ENCODE data around the gene GPLD1.
"Not testable (repeated sequence)": the region's sequence is repeated elsewhere in the genome, so short reads cannot be mapped to it uniquely, and the experiment has no call there.

GPLD1 gene

GRCh38 chr6:24489470-24489869 is at the start of gene GPLD1:
TSS of gene GPLD1 (minus strand) at chr6:24489578. CDS start at chr6:24489511, 67 bp downstream.
- no peak for DNase-seq

GRCh38 chr6:24537771-24538385 is 48.5 kb upstream of the GPLD1 start:
- no peak for DNase-seq

- no peak for DNase-seq
Observed at GRCh38 chr6:24537082-24537699, 47.8 kb upstream of the GPLD1 start.

- no peak for DNase-seq
Observed at GRCh38 chr6:24536466-24536865, 47.1 kb upstream of the GPLD1 start.

- DNase-seq: no peak
Observed at GRCh38 chr6:24535210-24535609, 45.8 kb upstream of the GPLD1 start.

GRCh38 chr6:24534329-24534728 is 45.0 kb upstream of the GPLD1 start:
- DNase-seq: no peak

GRCh38 chr6:24529985-24530384 is 40.6 kb upstream of the GPLD1 start:
- DNase-seq: no peak

GRCh38 chr6:24524805-24525204 is 35.4 kb upstream of the GPLD1 start:
- DNase-seq: no peak

- DNase-seq: no peak
Observed at GRCh38 chr6:24524329-24524728, 35.0 kb upstream of the GPLD1 start.

- DNase-seq: no peak
Observed at GRCh38 chr6:24522228-24523176, 33.1 kb upstream of the GPLD1 start.

GRCh38 chr6:24520929-24521546 is 31.7 kb upstream of the GPLD1 start:
- no peak for DNase-seq

- no peak for DNase-seq
Observed at GRCh38 chr6:24517659-24518543, 28.5 kb upstream of the GPLD1 start.

GRCh38 chr6:24513602-24514001 is 24.2 kb upstream of the GPLD1 start:
- DNase-seq: no peak

- not testable (repeated sequence) for DNase-seq
Observed at GRCh38 chr6:24511976-24512375, 22.6 kb upstream of the GPLD1 start.

GRCh38 chr6:24506814-24507520 is 17.6 kb upstream of the GPLD1 start:
- no peak for DNase-seq

- no peak for DNase-seq
Observed at GRCh38 chr6:24504649-24505586, 15.5 kb upstream of the GPLD1 start.

- DNase-seq: no peak
Observed at GRCh38 chr6:24504287-24504648, 14.9 kb upstream of the GPLD1 start.

- no peak for DNase-seq
Observed at GRCh38 chr6:24501914-24502313, 12.5 kb upstream of the GPLD1 start.

GRCh38 chr6:24501374-24501773 is 12.0 kb upstream of the GPLD1 start:
- DNase-seq: no peak

GRCh38 chr6:24500683-24501082 is 11.3 kb upstream of the GPLD1 start:
- DNase-seq: no peak
